ENCODE results near the gene RPS29. TPM values are rescaled to one million over a fixed set of nuclear protein-coding genes. Genes with fewer than 3 reads are reported as not detected.
"Not testable (repeated sequence)": the region's sequence is repeated elsewhere in the genome, so short reads cannot be mapped to it uniquely, and the experiment has no call there.

Gene RPS29
- total and polyA plus RNA-seq, 2 of the 13 experiments (the other 11 are each of a cell fraction or from before 2014, with no cell fraction given): 4,303 to 8,215 TPM

DNA sequence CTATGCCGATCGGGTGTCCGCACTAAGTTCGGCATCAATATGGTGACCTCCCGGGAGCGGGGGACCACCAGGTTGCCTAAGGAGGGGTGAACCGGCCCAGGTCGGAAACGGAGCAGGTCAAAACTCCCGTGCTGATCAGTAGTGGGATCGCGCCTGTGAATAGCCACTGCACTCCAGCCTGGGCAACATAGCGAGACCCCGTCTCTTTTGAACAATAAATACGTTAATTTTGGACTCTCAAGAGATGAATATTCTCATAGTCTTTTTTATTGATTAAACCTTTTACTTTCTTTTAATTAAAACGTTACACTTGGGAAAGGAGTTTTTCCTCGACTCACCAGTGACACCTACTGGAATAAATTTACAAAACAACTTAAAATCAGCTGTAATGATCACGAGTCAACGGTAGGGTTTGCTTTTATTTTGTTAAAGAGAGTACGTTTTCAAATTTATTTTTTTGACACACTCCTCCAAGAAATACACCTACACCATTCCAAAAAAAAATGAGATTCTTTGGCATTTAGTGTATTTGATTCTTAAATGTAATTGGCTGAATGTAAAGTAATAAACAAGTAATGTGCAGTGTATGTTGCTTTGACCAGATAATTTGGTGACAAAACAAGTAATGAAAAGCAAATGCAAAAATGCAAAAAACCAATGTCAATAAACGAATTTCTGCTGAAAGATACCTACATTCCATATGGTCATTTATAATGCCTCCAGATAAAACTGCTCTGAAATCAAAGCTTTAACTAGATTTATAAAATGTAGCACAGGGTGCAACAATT is 687 bp upstream of the RPS29 start (continued):
- TF ChIP-seq NFKB2 (CRISPR knock-in tag; IDR thresholded peaks at IDR 0.05; ENCODE audit: borderline replicate concordance) (no peak), YEATS2 (CRISPR knock-in tag; IDR thresholded peaks at IDR 0.05; ENCODE audit: borderline replicate concordance) (no peak)

DNA sequence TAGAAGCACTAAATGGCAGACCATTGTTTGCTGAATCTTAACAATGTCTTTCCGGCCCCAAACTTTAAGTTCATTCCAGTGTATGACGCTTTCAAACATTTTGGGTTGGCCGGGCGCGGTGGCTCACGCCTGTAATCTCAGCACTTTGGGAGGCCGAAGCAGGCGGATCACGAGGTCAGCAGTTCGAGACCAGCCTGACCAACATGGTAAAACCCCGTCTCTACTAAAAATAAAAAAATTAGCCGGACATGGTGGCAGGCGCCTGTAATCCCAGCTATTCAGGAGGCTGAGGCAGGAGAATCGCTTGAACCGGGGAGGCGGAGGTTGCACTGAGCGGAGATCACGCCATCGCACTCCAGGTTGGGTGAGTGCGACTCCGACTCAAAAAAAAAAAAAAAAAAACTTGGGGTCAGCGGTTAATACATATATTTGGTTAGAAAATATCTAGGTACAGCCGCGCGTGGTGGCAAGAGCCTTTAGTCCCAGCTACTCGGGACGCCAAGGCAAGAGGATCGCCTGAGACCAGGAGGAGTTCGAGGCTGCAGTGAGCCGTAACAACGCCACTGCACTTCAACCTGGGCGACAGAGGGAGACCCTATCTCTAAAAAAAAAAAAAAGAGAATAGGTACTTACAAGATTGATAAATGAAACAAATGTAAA is 1.1 kb downstream of the RPS29 start:
- WGBS (ENCODE audit: low lambda C conversion rate): under 1% methylated on average over 32 of the region's 32 CpGs
- CTCF ChIA-PET (ENCODE audit: low intra/inter-chr PET ratio, low total read pairs): interaction anchor here (0.9 kb wide), 1 partner anchor 48 kb away, joined by 3 read pairs; no protein-coding TSS in a partner anchor

More for the DNA sequence above, 1.1 kb downstream of the RPS29 start:
- H3K27me3 ChIP-seq (ENCODE audit: control insufficient read depth in 1 of 2, insufficient read depth in 2 of 2, low read length in 2 of 2); DNase-seq (ENCODE audit: low spot score); ATAC-seq; intact Hi-C loops (cut with micrococcal nuclease; ENCODE audit: unreplicated experiment); BruUV-seq (replicated peaks); H2AFZ ChIP-seq (ENCODE audit: low read length); H3K9me3 ChIP-seq (ENCODE audit: low read length); FAIRE-seq; in situ Hi-C loops (cut with HindIII; ENCODE audit: extremely low pct_ligation_motif_present, low pct_unique_long_range_greater_than_20kb): not testable (repeated sequence)
- POLR2A ChIA-PET: interaction anchor here (1.4 to 5.8 kb wide), 4 partner anchors 11 to 276 kb away, joined by 4 to 97 read pairs (median 34); partner anchors contain the start of genes LRR1, MGAT2, NEMF and RPL36AL
- peak overlapping the region; percentile 99 for H3K9ac ChIP-seq (ENCODE audit: insufficient read depth, low read depth, low read length)
- H3K79me2 ChIP-seq (ENCODE audit: insufficient read depth, low read length): peaks cover 56% of the 10 kb centered on the region
- TF ChIP-seq ZNF460 (CRISPR knock-in tag; IDR thresholded peaks at IDR 0.05; ENCODE audit: borderline replicate concordance) (peak; percentile 66), CHD4 (IDR thresholded peaks at IDR 0.05; ENCODE audit: borderline replicate concordance, low read length) (peak; percentile 55; the same call in 1 of the 2 replicates), ZMYM3 (CRISPR knock-in tag; IDR thresholded peaks at IDR 0.05) (0 out of 2 replicates have a peak, but pooled peaks have one; percentile 16), SNAI1 (CRISPR knock-in tag; IDR thresholded peaks at IDR 0.05; ENCODE audit: borderline replicate concordance) (0 out of 2 replicates have a peak, but pooled peaks have one; percentile 9), POGZ (CRISPR knock-in tag; IDR thresholded peaks at IDR 0.05) (0 out of 2 replicates have a peak, but pooled peaks have one; percentile 15)
- TF ChIP-seq, protein P1, sequence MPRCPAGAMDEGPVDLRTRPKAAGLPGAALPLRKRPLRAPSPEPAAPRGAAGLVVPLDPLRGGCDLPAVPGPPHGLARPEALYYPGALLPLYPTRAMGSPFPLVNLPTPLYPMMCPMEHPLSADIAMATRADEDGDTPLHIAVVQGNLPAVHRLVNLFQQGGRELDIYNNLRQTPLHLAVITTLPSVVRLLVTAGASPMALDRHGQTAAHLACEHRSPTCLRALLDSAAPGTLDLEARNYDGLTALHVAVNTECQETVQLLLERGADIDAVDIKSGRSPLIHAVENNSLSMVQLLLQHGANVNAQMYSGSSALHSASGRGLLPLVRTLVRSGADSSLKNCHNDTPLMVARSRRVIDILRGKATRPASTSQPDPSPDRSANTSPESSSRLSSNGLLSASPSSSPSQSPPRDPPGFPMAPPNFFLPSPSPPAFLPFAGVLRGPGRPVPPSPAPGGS (CRISPR knock-in tag; IDR thresholded peaks at IDR 0.05): 0 out of 2 replicates have a peak, but pooled peaks have one; percentile 41
- H3K4me2 ChIP-seq (ENCODE audit: low read depth, low read length): peak overlapping the region; percentile 75
- H3K27ac ChIP-seq (ENCODE audit: extremely low read length, insufficient read depth, low read length): peak overlapping the region; percentile 89
- H3K4me3 ChIP-seq (replicated peaks in 1 of 3; ENCODE audit: insufficient read depth in 1 of 3, low read depth in 2 of 3, low read length in 3 of 3): peak overlapping the region; percentile 82 to 98 (median 94)
- peaks cover 4 to 19% of the 10 kb centered on the region in 2 experiments; a peak in 4 of 5 replicates for H3K36me3 ChIP-seq (replicated peaks in 1 of 2; ENCODE audit: control insufficient read depth in 1 of 2, insufficient read depth in 2 of 2, low read length in 2 of 2)
- peaks cover 51% of the 10 kb centered on the region for H4K20me1 ChIP-seq (ENCODE audit: insufficient read depth, low read length)
- H3K4me1 ChIP-seq (ENCODE audit: insufficient read depth, low read length): peaks cover 45% of the 10 kb centered on the region
